Gastrocnemius medialis (tissue), 4 donors: ENCODE results near the gene MIX23.

ENCODE experiments used
- POLR2A ChIP-seq, 2 donors: fragments of 450-650 bp; IDR thresholded peaks; one replicate each; pipeline ENCODE4 v1.6.1; 2017; ENCODE audit warnings: antibody characterized with exemption in 2 of 2, mild to moderate bottlenecking in 2 of 2, moderate library complexity in 2 of 2
- TF ChIP-seq, protein P1 (sequence below), 5 experiments: fragments of 450-650 bp in 3 of 5; fragments of 200-600 bp in 2 of 5; sonication (generic) in 2 of 5; IDR thresholded peaks in 4 of 5; conservative IDR thresholded peaks in 1 of 5; 1 replicate in 4 of 5; 2 replicates in 1 of 5; pipeline ENCODE4 v1.5.1; 2016 to 2019; ENCODE audit warnings: antibody characterized with exemption in 5 of 5, mild to moderate bottlenecking in 3 of 5, moderate library complexity in 3 of 5

DNA sequence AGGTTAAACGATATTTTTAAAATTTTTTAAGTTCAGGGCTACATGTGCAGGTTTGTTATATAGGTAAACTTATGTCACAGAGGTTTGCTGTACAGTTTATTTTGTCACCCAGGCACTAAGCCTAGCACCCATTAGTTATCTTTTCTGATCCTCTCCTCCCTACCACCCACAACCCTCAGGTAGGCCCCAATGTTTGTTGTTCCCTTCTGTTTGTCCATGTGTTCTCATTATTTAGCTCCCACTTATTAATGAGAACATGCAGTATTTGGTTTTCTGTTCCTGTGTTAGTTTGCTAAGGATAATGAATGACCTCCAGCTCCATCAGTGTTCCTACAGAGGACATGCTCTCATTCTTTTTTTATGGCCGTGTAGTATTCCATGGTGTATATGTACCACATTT, 15.9 kb upstream of the MIX23 start:
- TF ChIP-seq, protein P1, sequence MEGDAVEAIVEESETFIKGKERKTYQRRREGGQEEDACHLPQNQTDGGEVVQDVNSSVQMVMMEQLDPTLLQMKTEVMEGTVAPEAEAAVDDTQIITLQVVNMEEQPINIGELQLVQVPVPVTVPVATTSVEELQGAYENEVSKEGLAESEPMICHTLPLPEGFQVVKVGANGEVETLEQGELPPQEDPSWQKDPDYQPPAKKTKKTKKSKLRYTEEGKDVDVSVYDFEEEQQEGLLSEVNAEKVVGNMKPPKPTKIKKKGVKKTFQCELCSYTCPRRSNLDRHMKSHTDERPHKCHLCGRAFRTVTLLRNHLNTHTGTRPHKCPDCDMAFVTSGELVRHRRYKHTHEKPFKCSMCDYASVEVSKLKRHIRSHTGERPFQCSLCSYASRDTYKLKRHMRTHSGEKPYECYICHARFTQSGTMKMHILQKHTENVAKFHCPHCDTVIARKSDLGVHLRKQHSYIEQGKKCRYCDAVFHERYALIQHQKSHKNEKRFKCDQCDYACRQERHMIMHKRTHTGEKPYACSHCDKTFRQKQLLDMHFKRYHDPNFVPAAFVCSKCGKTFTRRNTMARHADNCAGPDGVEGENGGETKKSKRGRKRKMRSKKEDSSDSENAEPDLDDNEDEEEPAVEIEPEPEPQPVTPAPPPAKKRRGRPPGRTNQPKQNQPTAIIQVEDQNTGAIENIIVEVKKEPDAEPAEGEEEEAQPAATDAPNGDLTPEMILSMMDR (IDR thresholded peaks at IDR 0.05 in 4 of 5, conservative IDR thresholded peaks at IDR 0.05 in 1 of 5): no peak
- no peak for TF ChIP-seq POLR2A (IDR thresholded peaks at IDR 0.05)
